GM19351 (cell line): ENCODE data around the gene COMP.

Experiments
- ATAC-seq: cut with Tn5 transposase; IDR thresholded peaks from one replicate; pipeline ENCODE4 v1.9.1; 2021; ENCODE audit warnings: mild to moderate bottlenecking, moderate library complexity; ENCODE audit not compliant: unreplicated experiment

The COMP gene

DNA sequence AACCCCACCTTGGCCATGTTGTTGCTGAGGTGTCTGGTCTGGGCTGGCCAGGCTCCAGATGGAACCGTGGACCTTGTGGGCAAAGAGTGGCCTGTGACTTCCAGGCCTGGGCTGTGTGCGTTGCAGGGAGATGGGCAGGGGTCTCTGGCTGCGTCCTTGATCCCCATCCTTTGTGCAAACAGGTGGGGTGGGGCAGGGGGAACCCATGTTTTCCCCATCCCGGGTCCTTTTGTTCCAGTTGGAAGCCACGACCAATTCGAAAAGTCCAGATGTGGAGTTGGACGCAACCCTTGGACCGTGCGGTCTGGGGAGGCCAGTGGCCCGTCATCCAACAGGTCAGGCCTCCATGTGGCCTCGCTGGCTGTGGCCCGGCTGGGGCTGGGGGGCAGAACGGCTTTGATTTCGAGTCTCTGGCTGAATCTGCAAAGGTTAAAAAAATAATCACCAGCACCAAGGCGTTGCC lies 13.1 kb upstream of the COMP start:
- ATAC-seq = no peak

DNA sequence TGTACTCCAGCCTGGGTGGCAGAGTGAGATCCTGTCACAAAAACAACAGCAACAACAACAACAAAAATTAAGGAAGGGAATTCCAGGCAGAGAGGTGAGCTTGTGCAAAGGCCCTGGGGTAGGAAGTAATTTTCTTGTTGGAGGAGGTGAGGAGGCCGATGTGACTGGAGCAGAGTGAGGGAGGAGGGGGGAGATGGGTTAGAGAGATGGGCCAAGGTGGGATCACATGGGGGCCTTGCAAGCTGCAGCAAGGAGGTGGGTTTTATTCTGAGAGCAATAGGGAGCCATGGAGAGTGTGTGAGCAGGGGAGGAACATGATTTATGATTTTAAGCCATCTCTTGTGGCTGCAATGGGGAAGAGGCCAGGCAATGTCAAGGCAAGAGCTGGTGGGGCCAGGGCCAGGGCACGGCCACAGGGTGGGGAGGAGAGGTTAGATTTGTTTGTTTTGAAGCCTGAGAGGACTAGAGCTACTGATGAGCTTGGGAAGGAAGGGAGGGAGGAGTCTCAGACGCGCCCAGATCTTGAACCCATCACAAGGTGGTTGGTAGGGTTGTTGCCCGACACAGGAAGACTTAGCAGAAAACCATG lies 12.5 kb upstream of the COMP start:
- ATAC-seq = no peak

DNA sequence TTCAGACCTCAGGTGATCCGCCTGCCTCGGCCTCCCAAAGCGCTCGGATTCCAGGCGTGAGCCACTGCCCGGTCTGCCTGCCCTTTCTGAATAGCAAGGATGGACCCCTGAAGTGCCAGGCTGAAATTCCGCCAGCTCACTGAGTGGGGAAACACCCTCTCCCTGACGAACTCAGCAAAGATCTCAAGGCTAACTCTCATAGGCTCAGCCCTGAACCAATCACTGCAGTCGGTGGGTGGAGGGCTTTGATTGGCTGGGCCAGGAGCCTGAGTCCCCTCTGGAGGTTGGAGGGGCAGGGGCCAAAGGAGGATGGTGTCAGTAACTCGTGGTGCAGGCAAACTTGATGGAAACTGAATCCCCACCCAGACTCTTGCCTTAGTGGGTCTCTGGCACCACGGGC lies 11.2 kb upstream of the COMP start:
- no peak for ATAC-seq

DNA sequence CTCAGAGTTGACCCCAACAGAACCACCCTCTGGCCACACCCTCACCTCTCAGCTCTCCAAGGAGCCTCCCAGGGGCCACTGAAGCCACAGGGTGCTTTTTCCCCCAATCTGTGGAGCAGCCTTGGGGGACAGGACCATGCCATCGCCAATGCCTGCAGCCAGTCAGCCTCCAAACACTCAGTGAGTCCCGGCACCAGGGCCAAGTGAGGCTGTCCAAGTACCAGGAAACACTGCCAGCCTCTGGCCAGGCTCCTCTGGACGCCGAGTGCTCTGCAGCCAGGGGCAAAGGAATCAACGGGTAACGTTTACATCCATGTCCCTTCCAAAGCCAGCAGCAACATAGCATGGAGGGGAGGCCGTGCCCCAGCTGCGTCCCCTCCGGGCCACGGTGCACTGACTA lies 9.5 kb upstream of the COMP start:
- no peak for ATAC-seq

DNA sequence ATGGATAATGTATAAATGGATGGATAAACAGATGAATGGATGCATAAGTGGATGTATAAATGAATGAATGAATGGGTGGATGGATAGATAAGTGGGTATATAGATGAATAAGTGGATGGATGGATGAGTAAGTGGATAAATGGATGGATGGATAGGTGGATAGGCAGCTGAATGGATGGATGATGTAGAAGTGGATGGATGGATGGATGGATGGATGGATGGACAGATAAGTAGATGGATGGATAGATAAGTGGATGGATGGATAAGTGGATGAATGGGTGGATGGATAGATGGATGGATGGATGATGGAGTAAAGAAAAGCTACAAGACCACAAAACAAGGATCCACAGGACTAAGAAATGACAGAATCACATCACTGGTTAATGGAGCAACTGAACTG lies 9.0 kb upstream of the COMP start:
- ATAC-seq = no peak

DNA sequence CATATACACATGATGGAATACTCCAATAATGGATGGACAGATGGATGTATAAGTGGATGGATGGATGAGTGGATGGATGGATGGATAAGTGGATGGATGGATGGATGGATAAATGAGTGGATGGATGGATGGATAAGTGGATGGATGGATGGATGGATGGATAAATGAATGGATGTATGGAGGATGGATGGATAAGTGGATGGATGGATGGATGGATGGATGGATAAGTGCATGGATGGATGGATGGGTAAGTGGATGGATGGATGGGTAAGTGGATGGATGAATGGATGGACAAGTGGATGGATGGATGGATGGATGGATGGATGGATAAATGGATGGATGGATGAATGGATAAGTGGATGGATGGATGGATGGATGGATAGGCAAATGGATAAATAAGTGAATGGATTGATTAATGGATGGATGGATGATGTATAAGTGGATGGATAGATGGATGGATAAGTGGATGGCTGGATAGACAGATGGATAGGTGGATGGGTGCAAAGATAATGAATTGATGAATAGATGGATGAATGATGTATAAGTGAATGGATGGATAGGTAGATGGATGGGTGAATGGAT lies 8.4 kb upstream of the COMP start:
- ATAC-seq = no peak

DNA sequence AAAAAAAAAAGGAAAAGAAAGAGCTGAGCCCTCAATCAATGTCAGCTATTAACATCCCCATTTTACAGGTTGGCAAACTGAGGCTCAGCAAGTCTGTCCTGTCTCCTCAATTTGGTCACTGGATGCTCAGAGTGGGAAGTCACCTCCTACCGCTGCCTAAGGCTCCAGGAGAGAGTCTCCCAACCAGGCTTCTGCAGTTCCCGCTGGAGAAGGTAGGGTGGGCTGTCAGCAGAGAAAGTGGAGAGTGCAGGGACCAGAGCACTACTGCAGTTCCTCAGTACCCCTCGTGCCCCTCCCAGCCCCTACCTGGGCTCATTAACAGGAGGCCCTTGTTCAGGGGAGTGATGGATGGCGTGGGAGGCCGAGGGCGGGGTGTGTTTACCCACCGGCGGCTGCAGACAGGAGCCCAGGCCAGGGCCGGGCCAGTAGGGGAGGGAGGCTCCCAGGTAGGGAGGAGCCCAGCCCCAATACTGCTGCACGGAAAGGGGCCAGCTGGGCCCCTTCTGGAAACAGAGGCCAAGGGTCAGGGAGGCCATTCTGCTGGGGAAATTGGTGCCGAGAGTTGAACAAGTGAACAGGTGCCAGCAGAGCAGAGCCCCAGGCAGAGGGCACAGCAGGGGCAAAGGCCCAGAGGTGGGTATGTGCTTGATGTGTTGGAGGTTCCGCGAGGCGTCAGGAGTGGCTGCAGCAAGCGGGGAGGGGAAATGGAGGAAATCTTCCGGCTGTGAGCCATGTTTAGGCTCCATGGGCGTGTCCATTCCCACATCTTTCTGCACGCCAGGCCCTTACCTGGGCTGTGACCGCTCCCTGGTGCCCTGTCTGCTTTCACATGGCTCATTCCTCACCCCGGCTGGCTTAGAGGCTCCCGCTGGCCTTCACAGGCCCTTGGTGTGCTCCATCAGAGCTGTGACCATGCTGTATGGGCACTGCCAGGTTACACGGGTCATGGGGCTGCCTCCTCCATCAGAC lies 7.6 kb upstream of the COMP start:
- no peak for ATAC-seq

DNA sequence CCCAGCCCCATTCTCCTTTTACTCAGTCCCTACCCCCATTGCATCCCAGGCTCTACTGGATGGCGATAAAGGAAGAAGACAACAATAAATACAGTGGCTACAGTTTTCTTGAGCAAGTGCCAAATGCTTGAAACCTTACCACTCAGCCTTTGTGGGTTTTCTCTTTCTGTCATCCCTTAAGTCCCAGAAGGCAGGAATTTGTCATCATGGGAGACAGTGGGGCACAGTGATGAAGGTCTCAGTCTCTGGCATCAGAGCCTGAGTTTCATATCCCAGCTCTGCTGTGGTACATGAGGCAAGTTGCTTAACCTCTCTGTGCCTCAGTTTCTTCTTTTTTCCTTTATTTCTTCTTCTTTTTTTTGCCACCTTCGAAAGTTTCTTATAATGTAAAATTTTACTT lies 5.1 kb upstream of the COMP start:
- ATAC-seq = no peak

DNA sequence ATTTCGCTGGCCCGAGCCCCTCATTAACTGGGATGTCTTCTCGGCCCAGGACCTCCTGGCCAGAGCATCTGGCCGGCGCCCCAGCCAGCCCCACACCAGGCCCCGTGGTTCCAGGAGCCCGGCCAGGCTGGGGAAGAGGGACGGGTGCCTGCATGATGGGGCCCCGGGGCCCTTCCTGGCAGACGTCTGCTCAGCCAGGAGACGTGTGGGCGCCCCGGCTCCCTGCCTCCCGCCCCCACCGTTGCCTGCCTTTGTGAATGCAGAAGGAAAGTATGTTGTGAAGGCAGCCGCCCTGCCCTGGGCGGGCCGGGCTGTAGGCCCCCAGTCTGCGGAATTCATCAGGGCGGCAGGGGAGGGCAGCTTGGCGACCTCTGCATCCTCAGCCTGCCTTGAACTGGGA lies 4.4 kb upstream of the COMP start:
- no peak for ATAC-seq

DNA sequence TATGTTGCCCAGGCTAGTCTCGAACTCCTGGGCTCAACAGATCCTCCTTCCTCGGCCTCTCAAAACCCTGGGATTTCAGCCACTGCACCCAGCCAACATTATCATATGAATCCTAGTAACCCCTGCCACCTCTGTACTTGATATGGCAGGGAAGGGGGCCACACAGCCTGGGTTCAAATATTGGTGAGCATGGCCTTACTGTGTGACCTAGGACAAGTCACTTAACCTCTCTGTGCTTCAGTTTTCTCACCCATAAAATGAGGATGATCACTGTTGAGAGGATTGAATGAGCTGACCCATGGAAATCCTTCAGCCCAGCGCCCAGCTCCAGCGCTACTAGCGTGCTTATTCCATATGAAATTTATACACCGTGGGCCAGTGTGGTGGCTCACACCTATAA lies 3.6 kb upstream of the COMP start:
- ATAC-seq = no peak

DNA sequence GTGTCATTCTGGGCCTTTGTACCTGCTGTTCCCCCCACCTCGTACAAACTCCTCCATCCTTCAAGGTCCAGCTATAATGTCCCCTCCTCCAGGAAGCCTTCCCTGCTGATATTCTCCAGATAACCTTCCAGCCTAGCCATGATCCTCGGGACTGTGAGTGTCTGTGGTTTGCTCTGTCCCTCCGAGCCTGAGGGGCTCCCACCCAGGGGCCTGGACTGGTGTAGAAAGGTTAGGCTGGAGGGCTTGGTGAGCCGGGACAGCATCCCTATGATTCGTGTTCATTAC lies 2.9 kb upstream of the COMP start:
- ATAC-seq = no peak

DNA sequence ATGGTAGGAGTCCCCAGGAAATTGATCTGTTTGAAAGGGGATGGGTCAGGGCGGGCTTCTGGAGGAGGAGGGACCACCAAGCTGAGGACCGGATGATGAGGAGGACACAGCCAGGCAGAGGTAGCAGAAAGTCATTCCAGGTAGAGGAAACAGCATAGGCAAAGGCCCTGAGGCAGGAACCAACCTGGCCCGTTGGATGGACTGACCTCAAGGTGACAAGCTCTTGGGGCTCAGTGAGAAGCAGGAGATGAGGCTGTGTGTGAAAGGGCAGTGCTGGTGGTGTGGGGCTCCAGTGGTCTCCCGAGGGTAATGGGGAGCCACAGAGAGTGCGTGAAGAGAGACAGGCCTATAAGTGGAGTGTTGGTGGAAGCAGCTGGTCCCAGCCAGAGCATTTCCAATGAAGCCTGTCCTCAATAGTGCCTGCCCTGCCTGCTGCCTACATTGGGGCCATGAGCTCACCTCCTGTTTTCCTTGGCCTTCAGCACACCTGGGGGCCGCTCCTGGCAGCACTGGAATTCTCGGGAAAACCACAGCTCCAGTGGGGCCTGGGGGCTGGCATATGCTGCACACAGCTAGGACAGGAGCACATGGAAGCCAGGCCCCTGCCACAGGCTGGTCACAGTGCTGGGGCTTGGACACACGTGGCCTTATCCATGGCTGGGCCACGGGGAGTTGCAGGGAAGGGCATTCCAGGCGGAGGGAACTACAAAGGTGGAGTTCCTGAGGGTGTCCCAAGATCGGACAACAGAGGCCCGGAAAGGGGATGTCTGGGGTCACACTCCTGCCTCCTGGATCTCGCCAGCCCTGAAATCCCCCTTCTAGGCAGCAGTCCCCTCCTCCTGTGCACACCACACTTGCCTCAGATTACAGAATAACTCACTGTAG lies 2.3 kb upstream of the COMP start:
- no peak for ATAC-seq

DNA sequence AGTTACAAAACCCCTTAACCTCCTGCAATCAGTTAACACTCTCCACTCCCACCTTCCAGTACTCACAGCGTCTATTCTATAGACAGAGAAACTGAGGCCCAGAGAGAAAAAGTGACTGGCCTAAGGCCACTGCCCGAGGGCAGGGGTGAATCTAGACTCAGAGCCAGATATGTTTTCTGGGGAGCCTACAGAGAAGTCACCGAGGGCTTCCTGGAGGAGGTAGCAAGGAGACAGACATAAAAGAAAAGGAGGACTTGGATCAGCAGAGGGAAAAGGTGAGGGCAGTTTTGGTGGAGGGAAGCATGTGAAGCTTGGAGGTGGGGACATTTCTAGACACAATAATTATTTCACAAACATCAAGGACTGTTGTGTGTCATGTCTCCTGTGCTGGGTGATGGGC lies 1.6 kb upstream of the COMP start:
- no peak for ATAC-seq

DNA sequence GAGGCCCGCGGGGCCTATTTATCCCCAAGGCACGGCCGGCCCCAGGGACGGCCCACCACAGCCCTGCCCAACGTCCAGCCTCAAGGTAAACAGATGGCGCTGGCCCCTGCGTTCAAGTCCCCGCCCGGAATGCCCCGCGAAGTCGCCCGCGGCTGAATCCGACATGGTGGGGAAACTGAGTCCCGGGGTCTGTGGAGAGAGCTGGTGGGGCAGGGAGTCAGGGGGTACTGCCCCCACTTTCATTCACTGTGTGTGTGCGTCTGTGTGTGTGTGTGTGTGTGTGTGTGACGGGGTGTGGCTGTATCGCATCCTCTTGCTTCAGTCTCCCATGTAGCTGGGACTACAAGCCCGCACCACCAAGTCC lies 192 bp upstream of the COMP start:
- no peak for ATAC-seq

DNA sequence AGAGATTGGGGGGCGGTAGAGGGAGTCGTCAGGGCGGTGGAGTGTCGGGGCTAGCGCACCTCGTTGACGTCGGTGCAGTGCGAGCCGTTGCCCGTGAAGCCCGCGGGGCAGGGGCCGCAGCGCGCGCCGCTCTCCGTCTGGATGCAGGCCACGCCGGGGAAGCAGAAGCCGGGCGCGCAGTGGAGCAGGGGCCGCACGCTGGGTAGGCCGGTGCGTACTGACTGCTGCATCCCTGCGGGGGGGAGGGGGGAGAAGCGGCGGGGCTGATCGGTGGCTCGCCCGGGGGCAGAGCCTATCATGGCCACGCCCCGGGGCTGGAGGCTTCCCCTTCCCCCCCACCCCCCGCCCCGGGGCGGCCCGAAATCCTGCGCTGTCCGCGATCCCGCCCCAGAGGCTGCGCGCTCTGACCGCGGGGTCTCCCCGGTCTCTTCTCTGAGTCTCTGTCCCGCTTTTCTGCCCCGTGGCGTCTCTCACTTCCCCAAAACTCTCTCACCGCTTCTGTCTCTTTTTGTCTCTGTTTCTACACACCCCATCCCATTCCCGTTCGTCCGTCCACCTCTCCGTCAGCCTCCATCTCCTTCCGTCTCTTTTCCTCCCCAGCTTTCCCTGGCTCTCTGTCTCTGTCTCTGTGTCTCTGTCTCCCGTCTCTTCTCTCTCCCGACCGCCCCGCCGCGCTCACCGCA lies 1.1 kb downstream of the COMP start:
- no peak for ATAC-seq

DNA sequence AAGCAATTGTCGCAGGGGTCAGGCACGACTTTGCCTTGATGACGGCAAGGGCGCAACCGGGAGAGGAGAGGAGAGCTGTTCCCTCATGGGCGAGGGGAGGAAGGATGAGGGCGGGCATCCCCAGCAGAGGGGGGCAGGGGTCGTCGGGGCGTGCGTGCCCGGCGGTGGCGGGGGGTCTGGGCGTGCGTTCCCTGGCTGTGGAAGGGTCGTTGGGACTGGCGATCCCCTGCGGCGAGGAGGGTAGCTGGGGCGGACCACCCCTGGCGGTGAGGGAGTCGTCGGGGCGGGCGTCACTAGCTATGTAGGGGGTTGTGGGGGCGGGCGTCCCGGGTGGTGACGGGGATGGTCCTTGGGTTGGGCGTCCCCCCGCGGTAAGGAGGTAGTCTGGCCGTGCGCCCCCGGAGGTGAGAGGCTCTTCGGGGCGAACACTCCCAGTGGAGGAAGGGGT lies 1.7 kb downstream of the COMP start:
- no peak for ATAC-seq

DNA sequence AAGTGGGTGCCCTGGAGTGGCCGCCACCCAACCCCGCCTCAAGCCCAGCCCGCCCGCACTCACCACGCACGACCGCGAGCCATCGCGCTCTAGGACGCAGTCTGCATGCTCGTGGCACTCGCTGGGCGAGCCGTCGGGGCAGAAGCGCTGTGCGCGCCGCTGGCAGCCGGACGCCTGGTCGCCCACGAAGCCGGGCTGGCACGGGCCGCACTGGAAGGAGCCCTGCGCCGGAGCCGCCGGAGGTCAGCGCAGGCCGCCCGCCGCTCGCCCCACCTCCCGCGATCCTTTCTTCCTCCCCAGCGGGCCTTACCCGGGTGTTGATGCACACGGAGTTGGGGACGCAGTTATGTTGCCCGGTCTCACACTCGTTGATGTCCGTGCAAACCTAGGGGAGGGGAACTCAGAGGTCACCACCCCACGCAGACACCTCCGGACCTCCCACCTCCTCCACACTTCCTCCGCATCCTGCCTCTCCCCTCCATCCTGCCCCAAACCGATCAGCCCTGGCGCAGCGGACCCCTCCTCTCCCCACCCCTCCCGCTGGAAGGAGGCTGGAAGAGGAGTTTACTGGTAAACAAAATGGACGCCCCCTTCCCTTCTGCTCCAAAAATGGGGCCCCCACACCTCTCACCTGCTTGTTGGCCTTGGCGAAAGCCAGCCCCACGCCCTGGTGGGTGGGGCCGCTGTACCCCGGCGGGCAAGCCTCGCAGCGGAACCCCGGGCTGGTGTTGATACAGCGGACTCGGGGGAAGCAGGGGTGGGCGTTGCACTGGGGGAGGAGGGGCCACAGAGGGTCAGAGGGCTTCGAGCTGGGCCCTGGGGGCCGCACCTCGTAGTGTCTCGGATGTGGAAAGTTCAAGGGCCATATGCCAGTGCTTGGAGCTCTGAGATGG lies 2.3 kb downstream of the COMP start:
- no peak for ATAC-seq

DNA sequence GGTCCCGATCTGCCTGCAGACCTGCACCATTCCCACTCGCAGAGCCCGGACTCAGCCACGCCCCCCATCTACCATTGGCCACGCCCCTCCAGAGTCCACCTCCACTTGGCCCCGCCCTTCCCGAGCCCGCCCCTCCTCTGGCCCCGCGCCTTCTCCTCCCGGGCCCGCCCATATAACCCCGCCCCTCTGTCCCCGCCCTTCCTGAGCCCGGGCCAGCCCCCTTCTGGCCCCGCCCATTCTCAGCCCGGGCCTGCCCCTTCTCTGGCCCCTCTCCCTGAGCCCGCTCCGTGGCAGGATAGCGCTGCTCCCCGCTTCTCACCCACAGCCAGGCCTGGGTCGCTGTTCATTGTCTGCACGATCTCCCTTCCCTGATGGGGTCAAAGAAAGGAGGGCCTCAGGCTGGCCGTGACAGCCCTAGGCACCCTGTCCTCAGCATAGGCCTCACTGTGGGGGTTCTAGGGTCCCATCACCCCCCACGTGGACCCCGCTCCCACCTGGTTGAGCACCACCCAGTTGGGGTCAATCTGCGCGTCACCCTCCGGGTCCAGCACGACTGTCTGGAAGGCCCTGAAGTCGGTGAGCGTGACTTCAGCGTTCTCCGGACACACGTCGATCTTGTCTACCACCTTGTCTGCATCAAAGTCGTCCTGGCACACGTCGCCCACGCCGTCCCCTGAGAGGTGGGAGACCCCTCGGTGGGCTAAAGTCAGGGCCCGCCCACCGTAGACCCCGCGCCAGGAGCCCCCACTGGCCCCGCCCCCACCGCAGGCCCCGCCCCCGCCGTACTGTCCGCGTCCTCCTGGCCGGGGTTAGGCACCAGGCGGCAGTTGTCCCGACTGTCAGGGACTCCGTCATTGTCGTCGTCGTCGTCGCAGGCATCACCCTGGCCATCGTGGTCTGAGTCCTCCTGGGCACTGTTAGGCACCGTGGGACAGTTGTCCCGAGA lies 5.7 kb downstream of the COMP start:
- ATAC-seq = no peak

DNA sequence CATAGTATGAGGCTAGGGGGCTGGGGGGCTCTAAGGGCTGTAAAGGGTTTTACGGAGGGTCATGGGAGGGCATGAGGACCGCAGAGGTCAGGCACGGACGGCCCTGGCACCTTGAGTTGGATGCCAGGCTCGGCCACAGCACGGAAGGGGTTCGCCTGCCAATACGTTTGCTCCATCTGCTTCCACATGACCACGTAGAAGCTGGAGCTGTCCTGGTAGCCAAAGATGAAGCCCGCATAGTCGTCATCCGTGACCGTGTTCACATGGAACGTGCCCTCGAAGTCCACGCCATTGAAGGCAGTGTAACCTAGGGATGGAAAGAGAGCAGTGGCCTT lies 6.4 kb downstream of the COMP start:
- ATAC-seq = no peak
